ENCODE measurements around the gene HNF4A. TPM values are rescaled to one million over a fixed set of nuclear protein-coding genes. Genes with fewer than 3 reads are reported as not detected.
"Not testable (repeated sequence)": the region's sequence is repeated elsewhere in the genome, so short reads cannot be mapped to it uniquely, and the experiment has no call there.

Gene HNF4A
- total RNA-seq, 6 experiments from 2014 or later: not detected

- no peaks in the 10 kb centered on the region for H3K36me3 Mint-ChIP-seq (ENCODE audit: low read depth)
- no peak for DNase-seq
- peaks cover 6% of the 10 kb centered on the region for H3K4me1 Mint-ChIP-seq (ENCODE audit: low read depth)
- H3K4me3 Mint-ChIP-seq: no peak overlapping the region
- H3K27me3 Mint-ChIP-seq (ENCODE audit: insufficient read depth): peaks cover 21% of the 10 kb centered on the region
- no peak overlapping the region for H3K27ac Mint-ChIP-seq
- TF ChIP-seq CTCF (IDR thresholded peaks at IDR 0.05): no peak
- H3K9me3 Mint-ChIP-seq: no peaks in the 10 kb centered on the region
Measured at GRCh38 chr20:44314870-44315269, 40.6 kb upstream of the HNF4A start.

GRCh38 chr20:44319839-44320422 is 35.6 kb upstream of the HNF4A start:
- TF ChIP-seq CTCF (IDR thresholded peaks at IDR 0.05): no peak
- Mint-ChIP-seq H3K36me3 (ENCODE audit: low read depth) (no peaks in the 10 kb centered on the region), H3K27ac (no peak overlapping the region), H3K27me3 (ENCODE audit: insufficient read depth) (peaks cover 17% of the 10 kb centered on the region), H3K4me3 (no peak overlapping the region), H3K4me1 (ENCODE audit: low read depth) (no peaks in the 10 kb centered on the region), H3K9me3 (no peaks in the 10 kb centered on the region)
- DNase-seq: no peak

GRCh38 chr20:44324343-44324742 is 31.2 kb upstream of the HNF4A start:
- DNase-seq: no peak
- H3K4me1 Mint-ChIP-seq (ENCODE audit: low read depth): no peaks in the 10 kb centered on the region
- peaks cover 6% of the 10 kb centered on the region for H3K27me3 Mint-ChIP-seq (ENCODE audit: insufficient read depth)
- no peak overlapping the region for H3K4me3 Mint-ChIP-seq
- no peaks in the 10 kb centered on the region for H3K36me3 Mint-ChIP-seq (ENCODE audit: low read depth)
- H3K27ac Mint-ChIP-seq: no peak overlapping the region
- TF ChIP-seq CTCF (IDR thresholded peaks at IDR 0.05): no peak
- H3K9me3 Mint-ChIP-seq: no peaks in the 10 kb centered on the region

- Mint-ChIP-seq H3K9me3 (no peaks in the 10 kb centered on the region), H3K36me3 (ENCODE audit: low read depth) (no peaks in the 10 kb centered on the region), H3K27me3 (ENCODE audit: insufficient read depth) (peaks cover 20% of the 10 kb centered on the region), H3K27ac (no peak overlapping the region), H3K4me3 (no peak overlapping the region), H3K4me1 (ENCODE audit: low read depth) (no peaks in the 10 kb centered on the region)
- no peak for TF ChIP-seq CTCF (IDR thresholded peaks at IDR 0.05)
- no peak for DNase-seq
Measured at GRCh38 chr20:44326391-44327159, 28.9 kb upstream of the HNF4A start.

- H3K27ac Mint-ChIP-seq; H3K36me3 Mint-ChIP-seq (ENCODE audit: low read depth); H3K4me3 Mint-ChIP-seq; H3K9me3 Mint-ChIP-seq; DNase-seq; H3K4me1 Mint-ChIP-seq (ENCODE audit: low read depth): not testable (repeated sequence)
- peaks cover 28% of the 10 kb centered on the region for H3K27me3 Mint-ChIP-seq (ENCODE audit: insufficient read depth)
Measured at GRCh38 chr20:44327748-44328147, 27.8 kb upstream of the HNF4A start.

GRCh38 chr20:44328428-44328827 is 27.1 kb upstream of the HNF4A start:
- Mint-ChIP-seq H3K4me1 (ENCODE audit: low read depth) (no peaks in the 10 kb centered on the region), H3K27ac (no peak overlapping the region), H3K36me3 (ENCODE audit: low read depth) (no peaks in the 10 kb centered on the region), H3K27me3 (ENCODE audit: insufficient read depth) (peaks cover 33% of the 10 kb centered on the region), H3K4me3 (no peak overlapping the region), H3K9me3 (no peaks in the 10 kb centered on the region)
- no peak for TF ChIP-seq CTCF (IDR thresholded peaks at IDR 0.05)
- no peak for DNase-seq
